Measurements from ENCODE around the gene AGAP5.
A peak's percentile ranks its signal among the peaks of the same experiment; 100 is the strongest.
"Not testable (repeated sequence)": the region's sequence is repeated elsewhere in the genome, so short reads cannot be mapped to it uniquely, and the experiment has no call there.

Gene AGAP5

DNA sequence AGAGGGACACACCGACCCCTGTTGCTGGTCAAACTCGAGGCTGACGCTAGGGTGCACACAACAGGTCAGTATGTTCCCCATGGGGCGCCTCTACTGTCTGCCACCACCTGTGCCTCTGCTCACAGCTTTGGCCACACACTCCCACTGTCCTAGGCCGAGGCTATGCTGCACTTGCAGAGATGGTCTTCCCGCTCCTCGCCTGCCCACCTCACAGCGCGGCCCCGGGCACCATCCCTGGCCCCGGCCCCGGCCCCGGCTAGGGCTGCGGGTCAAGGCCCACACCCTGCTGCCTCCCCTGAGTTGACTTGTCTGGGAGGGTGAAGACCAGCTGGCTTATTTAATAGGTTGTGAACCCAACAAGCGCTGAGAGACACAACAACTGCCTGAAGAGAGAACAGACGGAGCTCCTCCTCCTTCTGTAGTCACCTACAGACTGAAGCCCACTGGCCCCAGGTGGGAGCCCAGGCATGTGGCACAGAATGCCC, at the start of gene AGAP5:
Gene AGAP5 (minus strand): TSS at position 435 of the 485 bp plus-strand sequence. CDS start 354 bp downstream, at position 81.
- not testable (repeated sequence) for DNase-seq (ENCODE audit: low spot score)

DNA sequence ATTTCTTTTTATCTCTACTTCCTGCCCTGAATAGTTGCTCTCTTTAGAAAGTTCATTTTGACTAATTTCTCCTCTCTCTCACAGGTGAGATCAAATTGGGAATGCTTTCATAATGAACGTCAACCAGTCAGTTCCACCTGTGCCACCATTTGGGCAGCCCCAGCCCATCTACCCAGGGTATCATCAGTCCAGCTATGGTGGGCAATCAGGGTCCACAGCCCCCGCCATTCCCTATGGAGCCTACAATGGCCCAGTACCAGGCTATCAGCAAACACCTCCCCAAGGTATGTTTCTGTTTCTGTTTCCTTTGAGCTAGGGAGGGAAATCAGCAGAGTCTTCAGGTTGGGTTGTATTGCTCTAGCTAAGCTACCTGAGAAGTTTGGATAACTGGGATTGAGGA, 48.8 kb upstream of the AGAP5 start:
- DNase-seq (ENCODE audit: low spot score) = no peak

DNA sequence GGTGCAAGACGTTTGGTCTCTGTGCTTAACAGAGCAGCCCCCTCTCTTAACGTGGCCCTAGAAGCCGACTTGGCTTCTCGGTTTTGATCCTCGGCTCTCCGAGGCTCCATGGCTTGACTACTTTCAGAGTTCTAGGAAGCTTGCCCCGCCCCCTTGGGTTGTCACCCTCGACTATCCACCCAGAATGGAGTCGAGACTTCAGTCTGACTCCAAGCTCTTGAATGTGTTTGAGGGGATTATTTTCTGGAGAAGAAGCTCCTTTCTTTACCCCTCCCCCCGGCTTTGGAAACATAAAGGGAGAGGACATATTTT, 46.7 kb upstream of the AGAP5 start:
- DNase-seq (ENCODE audit: low spot score) = peak; percentile 65

DNA sequence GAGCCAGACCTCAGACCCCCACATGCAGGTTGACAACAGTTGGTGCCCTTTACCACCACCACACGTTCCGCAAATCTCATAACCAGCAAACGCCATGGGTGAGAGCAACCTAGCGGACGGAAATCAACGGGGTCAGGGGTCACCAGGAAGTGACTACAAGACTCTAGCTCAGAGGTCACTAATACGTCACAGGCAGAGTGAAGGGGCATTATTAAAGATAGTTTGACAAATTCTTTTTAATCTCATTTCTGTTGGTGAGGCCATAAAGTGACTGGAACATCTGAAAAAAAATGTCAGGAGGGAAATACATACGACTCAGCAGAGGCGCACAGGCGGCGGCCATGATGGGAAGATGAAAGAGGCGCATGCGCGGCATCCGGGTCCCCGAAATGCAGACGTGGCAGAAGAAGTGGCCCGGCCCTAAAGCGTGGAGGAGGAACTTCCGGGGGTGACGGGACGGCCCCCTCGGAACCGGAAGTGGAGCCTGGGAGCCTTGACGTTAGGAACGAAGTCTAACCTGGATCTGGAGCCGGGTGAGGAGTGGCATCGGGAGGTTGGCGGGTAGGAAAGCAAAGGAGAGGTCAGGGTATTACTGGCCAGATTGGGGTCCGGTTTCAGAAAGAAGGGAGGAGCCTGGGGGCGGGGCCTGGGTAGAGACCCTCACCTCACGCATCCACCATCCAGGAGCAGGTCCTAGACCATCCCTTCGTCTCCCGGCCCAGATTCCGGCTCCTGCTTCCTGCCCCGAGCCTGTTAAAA, 46.2 kb upstream of the AGAP5 start, which contains the start of gene SEC24C:
Gene SEC24C (plus strand): TSS at position 468 of the 759 bp plus-strand sequence. CDS start 2,461 bp downstream, outside the sequence.
- peak; percentile 97 for DNase-seq (ENCODE audit: low spot score)

DNA sequence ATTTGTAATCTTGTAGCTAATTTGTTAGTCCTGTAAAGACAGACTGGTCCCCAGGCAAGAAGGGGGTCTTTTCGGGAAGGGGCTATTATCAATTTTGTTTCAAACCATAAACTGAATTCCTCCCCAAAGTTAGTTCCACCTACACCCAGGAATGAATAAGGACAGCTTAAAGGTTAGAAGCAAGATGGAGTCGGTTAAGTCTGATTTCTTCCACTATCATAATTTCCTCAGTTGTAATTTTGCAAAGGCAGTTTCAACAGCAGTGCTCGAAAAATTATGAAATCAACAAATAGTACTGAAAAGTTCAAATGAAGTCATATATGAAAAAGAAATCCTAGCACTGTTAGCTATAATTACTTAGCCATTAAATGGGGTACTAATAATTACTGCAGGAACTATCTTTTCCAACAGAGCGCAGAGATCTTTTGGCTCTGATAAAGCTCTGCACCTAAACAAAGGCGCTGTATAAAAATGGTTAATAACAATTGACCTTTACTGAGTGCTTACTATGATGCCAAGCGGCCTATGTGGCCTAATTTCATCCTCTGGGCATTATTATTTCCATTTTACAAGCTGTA, 45.5 kb upstream of the AGAP5 start:
- DNase-seq (ENCODE audit: low spot score) = no peak

DNA sequence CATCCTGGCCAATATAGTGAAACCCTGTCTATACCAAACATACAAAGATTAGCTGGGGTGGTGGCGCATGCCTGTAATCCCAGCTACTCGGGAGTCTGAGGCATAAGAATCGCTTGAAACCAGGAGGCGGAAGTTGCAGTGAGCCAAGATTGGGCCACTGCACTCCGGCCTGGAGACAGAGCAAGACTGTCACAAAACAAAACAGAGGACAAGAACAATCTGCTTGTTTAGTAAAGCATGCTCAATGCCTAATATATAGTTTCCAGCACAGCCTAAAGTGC, 44.5 kb upstream of the AGAP5 start:
- DNase-seq (ENCODE audit: low spot score) = no peak

DNA sequence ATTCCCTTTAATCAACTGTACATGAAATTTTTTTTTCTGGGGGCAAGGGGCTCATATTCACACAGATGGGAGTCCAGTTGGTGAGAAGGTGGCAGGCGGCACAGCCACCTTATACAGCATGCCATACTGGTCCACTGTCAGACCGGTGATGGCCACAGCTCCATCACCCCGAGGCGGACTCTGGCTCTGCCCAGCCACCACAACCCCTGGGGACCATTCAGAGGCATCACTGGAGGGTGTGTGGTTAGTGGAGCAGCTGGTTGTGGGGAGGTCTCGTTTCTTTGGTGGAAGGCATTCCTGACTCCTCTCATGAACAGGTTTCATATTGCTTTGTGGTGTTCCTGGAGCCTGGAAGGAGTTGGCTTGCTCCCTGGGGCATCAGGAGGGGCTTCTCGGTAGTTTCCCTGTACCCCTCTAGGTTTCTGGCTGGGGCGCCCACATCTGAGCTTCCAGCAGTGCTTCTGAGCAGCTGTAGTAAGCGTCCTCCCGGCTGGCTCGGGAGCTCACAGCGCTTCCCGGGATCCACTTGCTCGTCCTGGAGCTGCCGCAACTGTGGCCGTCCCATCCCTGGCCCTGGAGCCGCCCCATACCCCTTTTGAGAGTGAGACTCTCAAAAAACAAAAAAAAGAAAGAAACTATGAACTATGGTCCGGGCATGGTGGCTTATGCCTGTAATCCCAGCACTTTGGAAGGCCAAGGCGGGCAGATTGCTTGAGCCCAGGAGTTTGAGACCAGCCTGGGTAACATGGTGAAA, 42.8 kb upstream of the AGAP5 start:
- not testable (repeated sequence) for DNase-seq (ENCODE audit: low spot score)

DNA sequence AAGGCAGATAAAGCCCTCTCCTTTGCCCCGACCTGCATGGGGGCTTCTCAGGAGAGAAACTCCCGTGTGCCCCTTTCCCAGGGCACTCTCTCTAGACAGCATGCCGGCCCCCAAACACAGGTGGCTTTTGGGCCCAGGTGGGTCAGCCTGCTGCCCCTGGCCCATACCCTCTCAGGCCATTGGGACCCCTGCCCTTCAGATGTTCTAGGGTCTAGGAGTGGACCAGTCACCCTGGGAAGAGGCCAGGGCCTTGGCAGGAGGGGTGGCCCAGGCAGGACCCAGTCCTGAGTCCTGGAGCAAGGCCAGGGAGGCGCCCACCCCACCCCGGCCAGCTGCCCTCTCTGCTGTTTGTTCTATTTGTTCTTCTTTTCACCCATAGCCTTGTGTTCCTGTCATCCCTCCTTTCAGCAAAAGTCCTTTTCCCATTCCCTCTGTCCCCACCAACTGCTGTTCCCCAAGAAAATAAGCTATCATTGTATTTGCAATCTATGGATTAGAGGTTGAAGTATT, 36.9 kb upstream of the AGAP5 start:
- no peak for DNase-seq (ENCODE audit: low spot score)

DNA sequence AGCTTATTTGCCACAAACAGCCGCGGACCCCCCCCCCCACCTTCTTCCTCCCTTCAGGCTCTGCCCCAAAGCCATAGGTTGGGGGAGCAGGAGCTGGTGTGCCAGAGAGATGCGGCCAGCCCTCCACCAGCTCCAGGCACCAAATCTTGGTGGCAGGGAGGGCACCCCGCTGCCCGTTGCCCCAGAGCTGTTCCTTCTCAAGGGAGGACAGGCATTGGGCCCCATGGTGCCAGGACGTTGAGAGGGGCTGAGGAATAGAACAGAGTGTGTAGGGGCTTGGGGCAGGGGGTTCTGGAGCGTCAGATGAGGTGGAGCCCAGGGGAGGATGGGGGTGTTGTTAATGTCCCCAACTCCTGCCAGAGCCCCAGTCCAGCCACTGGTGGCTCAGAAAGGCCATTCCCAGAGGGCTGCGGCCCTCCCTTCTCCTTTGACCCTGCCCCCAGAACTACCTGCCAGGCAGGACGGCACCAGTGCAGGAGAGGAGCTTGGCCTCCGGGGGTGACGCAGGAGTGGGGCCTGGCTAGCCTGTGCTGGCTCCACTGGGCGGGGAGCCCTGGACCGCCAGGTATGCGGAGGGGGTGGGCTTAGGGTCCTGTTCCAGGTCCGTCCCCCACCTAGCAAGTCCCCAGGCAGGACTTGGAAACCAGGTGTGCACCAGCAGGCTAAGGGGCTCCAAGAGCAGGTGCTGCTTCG, 36.3 kb upstream of the AGAP5 start:
- DNase-seq (ENCODE audit: low spot score) = no peak

DNA sequence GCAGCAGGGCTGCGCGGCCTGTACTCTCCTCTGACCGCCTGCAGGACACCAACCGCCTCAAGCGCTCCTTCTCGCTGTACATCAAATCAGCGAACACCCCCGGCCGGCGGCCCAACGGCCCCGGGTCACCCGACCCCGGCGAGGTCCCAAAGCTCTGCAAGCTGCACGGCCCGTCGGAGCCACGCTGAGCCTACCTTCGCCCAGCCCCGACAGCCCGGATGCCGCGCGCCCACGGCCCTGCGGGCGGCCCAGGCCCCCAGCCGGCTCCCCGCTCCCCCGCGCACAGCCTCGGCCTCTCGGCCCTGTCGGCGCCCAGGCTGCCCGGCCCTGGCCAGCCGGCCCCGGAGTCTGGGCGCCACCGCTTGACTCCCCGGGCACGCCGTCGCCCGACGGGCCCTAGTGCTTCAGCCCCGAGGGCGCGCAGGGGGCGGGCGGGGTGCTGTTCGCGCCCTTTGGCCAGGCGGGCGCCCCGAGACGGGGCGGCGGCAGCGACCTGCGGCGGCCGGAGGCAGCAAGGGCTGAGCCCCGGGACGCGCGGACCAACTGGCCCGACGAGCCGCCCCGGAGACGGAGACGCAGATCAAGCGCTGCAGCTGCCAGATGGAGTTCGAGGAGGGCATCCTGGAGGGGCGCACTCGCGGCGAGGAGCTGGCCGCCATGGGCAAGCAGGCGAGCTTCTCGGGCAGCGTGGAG, 35.2 kb upstream of the AGAP5 start:
- DNase-seq (ENCODE audit: low spot score) = no peak

DNA sequence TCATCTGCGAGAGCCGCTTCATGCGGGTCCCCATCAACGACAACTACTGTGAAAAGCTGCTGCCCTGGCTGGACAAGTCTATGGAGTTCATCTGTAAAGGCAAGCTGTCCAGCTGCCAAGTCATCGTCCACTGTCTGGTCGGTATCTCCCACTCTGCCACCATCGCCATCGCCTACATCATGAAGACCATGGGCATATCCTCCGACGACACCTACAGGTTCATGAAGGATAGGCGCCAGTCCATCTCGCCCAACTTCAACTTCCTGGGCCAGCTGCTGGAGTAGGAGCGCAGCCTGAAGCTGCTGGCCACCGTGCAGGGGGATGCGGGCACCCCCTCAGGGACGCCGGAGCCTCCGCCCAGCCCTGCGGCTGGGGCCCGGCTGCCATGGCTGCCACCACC, 34.5 kb upstream of the AGAP5 start:
- DNase-seq (ENCODE audit: low spot score) = no peak

DNA sequence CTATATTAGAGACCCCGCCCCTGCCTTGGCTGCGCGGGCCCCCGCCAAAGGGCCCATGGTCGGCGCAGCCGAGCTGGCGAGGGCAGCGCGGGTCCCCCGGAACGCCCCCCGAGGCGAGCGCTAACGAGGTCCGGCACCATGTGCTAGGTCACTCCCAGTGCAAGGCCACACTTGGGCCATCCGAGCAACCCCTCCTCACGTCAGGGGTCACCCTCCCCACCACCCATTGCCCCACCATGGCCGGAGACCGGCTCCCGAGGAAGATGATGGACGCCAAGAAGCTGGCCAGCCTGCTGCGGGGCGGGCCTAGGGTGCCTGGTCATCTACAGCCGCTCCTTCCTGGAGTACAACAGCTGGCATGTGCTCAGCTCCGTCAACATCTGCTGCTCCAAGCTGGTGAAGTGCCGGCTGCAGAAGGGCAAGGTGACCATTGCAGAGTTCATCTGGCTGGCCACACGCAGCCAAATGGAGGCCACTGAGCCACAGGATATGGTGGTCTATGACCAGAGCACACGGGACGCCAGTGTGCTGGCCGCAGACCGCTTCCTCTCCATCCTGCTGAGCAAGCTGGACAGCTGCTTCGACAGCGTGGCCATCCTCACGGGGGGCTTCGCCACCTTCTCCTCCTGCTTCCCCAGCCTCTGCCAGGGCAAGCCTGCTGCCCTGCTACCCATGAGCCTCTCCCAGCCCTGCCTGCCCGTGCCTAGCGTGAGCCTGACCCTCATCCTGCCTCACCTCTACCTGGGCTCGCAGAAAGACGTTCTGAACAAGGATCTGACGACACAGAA, 33.9 kb upstream of the AGAP5 start:
- DNase-seq (ENCODE audit: low spot score) = no peak

DNA sequence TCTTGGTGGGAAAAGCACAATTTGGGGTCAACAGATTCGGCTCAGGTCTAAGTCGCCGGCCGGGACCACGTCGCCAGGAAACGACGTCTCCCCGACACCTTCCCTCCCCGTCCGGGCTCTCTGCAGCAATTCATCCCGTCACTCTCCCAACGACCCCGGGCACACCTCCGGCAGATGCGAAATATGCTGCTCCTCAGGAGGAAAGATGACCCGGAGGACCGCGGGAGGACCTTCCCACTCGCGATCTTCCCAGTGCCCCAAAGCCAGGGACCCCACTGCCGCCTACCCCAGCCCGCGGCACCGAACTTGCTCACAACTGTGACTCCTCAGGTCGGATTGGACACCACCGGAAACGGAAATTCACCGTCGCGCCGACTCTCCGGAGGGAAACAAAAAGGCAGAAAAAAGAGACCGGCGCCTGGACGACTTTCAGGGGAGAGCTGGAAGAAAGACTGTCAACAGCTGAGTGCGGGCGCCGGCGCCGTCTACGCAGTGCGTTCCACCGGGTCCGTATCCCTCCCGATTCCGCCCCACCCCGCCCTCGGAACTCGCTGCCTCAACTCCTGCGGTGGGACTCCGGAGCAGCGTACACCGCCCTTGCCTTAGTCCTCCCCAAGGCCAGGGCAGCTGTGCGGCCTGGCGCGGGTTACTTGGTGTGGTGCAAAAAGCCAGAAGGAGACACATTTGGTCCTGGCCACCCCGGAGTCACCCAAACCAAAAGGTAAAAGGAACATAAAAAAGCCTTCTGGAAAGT, 32.4 kb upstream of the AGAP5 start:
- peak; percentile 92 for DNase-seq (ENCODE audit: low spot score)

DNA sequence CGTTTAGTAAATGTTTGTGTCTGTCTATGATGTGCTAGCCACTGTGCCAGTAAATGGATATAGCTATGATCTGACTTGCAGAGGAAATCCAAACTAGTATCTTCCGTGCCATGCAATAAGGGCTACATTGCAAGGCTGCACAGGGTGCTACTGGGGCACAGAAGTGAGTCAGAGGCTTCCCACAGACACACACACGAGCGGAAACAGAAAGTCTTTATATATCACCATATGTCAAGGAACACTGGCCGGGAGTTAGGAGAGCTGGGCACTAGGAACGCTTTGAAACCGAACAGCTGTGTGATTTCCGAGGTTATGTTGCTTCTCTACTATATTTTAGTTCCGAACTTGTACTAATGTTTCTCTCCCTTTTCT, 31.9 kb upstream of the AGAP5 start:
- peak; percentile 59 for DNase-seq (ENCODE audit: low spot score)

DNA sequence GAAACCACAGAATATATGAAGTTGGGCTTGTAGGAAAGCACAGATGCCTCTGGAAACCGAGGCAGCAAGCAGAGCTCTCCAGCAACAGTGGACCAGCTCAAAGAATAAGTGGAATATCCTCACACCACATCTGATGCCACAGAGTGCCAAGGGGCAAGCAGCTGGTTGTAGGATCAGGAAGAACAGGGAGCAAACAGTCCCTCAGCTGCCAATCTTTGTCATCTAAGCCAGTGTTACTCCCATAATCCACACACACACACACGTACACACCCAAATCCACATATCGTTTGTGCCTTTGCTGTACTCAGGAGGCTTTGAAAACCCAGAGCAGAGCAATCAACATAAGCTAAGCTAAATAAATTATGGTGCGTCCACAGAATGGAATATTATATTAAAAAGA, 25.6 kb upstream of the AGAP5 start:
- DNase-seq (ENCODE audit: low spot score) = no peak

DNA sequence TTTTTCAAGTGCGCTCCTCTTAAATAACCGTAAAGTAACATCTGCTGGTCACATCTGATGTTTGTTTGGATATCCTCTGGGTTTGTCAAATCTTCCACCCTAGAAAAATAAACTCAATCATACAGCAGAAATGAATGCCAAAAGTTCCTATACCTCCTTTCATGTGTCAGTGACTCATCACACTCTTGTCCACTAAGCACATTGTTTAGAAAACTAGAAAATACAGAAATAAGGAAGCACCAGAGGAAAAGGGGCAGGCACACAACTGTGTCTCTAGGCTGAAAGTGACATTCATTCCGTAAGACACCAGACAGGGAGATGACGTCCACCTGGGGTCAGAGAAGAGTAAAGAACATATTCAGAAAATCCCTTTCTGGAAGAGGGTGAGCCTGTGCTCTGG, 22.7 kb upstream of the AGAP5 start:
- not testable (repeated sequence) for DNase-seq (ENCODE audit: low spot score)

DNA sequence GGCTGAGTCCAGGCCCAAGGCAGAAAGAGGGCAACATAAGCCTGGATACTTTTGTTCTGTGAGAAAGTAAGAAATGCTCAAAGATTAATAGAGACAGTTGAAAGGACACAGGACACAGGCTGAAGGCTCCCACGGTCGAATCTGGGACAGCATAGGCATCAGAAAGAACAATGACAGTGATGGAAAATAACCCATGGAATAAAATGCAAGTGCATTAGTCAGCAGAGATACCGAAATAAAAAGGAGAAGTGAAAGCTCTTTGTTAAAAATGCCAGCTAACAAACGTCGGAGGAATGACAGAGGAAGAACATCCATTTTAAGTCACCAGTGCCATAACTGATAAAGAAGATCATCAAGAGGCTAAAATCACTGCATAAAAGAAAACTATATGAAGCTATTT, 19.6 kb upstream of the AGAP5 start:
- DNase-seq (ENCODE audit: low spot score) = no peak

DNA sequence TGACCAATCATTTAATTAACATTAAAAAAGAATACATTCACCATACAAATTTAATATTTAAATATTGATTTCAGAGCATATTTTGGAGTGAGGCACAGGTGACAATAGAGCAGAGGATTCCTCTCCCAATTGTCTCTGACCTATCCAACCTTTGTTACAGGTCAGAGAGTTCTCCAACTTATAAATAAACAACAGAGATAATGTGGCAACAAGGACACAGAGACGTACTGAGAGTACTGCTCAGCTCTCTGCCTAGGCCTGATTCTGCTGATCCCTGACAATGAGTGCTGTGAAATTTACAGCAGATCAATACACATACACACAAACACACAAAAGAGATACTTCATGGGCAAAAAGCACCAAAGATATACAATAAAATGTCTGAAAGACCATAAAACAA, 18.3 kb upstream of the AGAP5 start:
- DNase-seq (ENCODE audit: low spot score) = no peak

DNA sequence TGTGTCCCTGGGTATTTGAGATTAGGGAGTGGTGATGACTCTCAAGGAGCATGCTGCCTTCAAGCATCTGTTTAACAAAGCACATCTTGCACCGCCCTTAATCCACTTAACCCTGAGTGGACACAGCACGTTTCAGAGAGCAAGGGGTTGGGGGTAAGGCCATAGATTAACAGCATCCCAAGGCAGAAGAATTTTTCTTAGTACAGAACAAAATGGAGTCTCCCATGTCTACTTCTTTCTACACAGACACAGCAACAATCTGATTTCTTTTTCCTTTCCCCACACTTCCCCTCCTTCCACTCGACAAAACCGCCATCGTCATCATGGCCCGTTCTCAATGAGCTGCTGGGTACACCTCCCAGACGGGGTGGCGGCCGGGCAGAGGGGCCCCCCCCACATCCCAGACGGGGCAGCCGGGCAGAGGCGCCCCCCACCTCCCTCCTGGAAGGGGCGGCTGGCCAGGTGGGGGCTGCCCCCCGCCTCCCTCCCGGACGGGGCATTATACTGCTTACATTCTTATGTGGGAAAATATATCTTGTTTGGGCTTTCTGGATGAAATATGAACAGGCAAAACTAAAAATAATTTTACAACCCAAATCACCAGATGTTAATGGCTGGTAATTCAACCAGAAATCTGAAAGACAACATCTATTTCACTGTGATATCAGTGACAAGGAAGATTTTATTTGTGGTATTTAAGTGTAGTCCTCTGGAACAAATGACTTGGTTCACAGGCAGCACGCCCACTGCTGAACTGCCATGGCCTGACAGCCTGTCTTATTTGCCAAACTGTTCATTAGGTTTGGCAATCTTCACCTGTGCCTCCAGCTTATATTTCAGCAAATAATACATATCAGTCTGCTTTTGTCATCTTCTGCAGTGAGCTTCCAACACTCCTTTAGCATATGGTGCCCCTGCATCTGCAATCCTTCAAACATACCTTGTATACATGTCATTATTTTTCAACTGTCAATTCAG, 17.6 kb upstream of the AGAP5 start:
- DNase-seq (ENCODE audit: low spot score) = not testable (repeated sequence)
